GM20000 (cell line): ENCODE data around the gene GATA1.

Source experiments
- DNase-seq: peaks from one replicate; pipeline ENCODE4 v3.0.0; 2012; ENCODE audit warnings: low spot score
- TF ChIP-seq, protein P1 (sequence below): IDR thresholded peaks from 2 replicates; pipeline ENCODE4 v1.5.1; 2012; ENCODE audit warnings: mild to moderate bottlenecking, control low read depth; ENCODE audit errors: extremely low read depth, missing control alignments

The GATA1 gene

GRCh38 chrX:48833542-48834138, 47.2 kb downstream of the GATA1 start:
- TF ChIP-seq, protein P1, sequence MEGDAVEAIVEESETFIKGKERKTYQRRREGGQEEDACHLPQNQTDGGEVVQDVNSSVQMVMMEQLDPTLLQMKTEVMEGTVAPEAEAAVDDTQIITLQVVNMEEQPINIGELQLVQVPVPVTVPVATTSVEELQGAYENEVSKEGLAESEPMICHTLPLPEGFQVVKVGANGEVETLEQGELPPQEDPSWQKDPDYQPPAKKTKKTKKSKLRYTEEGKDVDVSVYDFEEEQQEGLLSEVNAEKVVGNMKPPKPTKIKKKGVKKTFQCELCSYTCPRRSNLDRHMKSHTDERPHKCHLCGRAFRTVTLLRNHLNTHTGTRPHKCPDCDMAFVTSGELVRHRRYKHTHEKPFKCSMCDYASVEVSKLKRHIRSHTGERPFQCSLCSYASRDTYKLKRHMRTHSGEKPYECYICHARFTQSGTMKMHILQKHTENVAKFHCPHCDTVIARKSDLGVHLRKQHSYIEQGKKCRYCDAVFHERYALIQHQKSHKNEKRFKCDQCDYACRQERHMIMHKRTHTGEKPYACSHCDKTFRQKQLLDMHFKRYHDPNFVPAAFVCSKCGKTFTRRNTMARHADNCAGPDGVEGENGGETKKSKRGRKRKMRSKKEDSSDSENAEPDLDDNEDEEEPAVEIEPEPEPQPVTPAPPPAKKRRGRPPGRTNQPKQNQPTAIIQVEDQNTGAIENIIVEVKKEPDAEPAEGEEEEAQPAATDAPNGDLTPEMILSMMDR = no peak
- DNase-seq = peak; percentile 23

DNA sequence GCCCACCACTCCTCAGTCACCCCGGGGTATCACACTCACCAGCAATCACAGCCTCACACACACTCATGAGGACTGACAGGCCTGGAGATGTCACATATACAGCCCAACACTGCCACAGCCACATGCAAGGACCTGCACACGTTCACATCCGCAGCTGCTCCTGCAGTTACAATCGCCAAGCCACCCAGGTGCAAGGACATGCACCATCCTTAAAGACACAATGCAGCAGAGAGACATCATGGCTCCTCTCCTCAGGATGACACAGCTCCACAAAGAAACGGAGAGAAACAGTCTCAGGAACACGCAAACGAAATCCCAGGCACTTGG, 48.0 kb downstream of the GATA1 start:
- peak; percentile 9 for DNase-seq
- TF ChIP-seq, protein P1 = no peak

DNA sequence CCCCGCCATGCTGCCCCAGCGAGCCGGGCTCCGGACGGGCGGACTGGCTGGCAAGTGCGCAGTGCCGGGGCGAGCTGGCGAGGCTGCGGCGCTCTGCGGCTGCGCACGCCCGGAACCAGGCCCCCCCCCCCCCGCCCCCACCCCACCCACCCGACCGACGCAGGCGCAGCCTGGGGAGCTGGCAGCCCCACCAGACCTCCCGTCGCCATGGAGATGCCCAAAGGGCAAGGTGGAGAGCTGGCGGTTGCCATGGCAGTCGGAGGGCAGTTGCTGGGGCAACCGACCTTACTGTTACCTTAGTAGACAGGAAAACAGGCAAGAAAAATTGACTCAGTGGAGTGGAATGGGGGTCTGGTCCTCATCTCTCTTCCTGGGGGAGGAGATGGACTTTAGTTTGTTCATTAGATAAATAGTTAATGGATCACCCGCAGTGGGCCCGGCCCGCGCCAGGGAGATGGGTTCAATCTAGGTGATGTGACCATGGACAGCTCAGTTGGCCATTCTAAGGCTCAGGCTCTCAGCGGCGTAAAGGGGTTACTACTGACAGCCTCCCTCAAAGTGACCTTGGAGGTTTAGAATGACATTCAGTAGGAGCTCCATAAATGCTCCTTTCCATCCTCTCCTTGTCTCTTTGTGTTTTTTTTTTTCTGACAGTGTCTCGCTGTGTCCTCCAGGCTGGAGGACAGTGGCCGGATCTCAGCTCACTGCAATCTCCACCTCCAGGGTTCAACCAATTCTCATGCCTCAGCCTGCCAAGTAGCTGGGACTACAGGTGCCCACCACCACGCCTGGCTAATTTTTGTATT, 49.3 kb downstream of the GATA1 start, which contains the start of gene PCSK1N:
Gene PCSK1N, minus strand, starts transcription at position 87 of the 806 bp plus-strand sequence. Its CDS starts 78 bp downstream, at position 9.
- TF ChIP-seq, protein P1 = no peak
- DNase-seq = peak; percentile 9

- no peak for DNase-seq
- TF ChIP-seq, protein P1 = no peak
Observed at GRCh38 chrX:48839686-48840085, 53.3 kb downstream of the GATA1 start.
